ENCODE results near the gene MYL6B. TPM values are rescaled to one million over a fixed set of nuclear protein-coding genes. Genes with fewer than 3 reads are reported as not detected.

Gene MYL6B
- total and polyA plus RNA-seq, 2 of the 4 experiments (the other 2 are of a cell fraction): 78.3 to 112 TPM

GRCh38 chr12:56120158-56120846 lies 32.1 kb upstream of the MYL6B start:
- Histone ChIP-seq H2AFZ (replicated peaks; ENCODE audit: low read length, poor library complexity) (no peak overlapping the region), H3K4me1 (ENCODE audit: control insufficient read depth, insufficient read depth, low read length) (peaks cover 7% of the 10 kb centered on the region), H2BK15ac (ENCODE audit: low read depth, low read length) (no peak overlapping the region), H2AK5ac (ENCODE audit: low read depth, low read length) (0 out of 2 replicates have a peak overlapping the region, but pooled peaks have one; percentile 56), H3K27me3 (ENCODE audit: control insufficient read depth, insufficient read depth, low read length) (no peaks in the 10 kb centered on the region), H3K4ac (ENCODE audit: low read depth, low read length) (no peak overlapping the region), H4K91ac (ENCODE audit: insufficient read depth, low read depth, low read length) (no peak overlapping the region), H3K18ac (ENCODE audit: low read depth, low read length) (no peak overlapping the region), H3K9me3 (ENCODE audit: control insufficient read depth, insufficient read depth, low read length) (no peaks in the 10 kb centered on the region), H3K56ac (ENCODE audit: extremely low read depth, insufficient read depth, low read length) (no peak overlapping the region), H3K4me2 (ENCODE audit: low read depth, low read length) (no peak overlapping the region), H3K9ac (ENCODE audit: low read depth, low read length) (no peak overlapping the region; the same call in 1 of the 2 replicates), H2AK9ac (replicated peaks; ENCODE audit: low read depth, low read length, poor library complexity) (peak overlapping the region; percentile 77), H2BK120ac (ENCODE audit: low read depth, low read length) (no peak overlapping the region), H3K27ac (ENCODE audit: insufficient read depth, low read length) (no peak overlapping the region), H4K5ac (ENCODE audit: low read depth, low read length) (no peak overlapping the region), H4K8ac (ENCODE audit: low read depth in 2 of 2, low read length in 2 of 2) (peak overlapping the region in 1 of 2 experiments; percentile 36; a peak in 1 of 4 replicates), H3K9me1 (ENCODE audit: insufficient read depth, low read length) (no peaks in the 10 kb centered on the region), H3K36me3 (ENCODE audit: control insufficient read depth, insufficient read depth, low read length) (peaks cover 16% of the 10 kb centered on the region), H2BK5ac (ENCODE audit: low read depth, low read length, poor library complexity, severe bottlenecking) (no peak overlapping the region), H2BK20ac (ENCODE audit: low read depth, low read length) (no peak overlapping the region), H3K14ac (replicated peaks; ENCODE audit: low read depth, low read length) (no peak overlapping the region), H3K4me3 (ENCODE audit: insufficient read depth, low read depth, low read length) (no peak overlapping the region), H3K79me1 (ENCODE audit: low read depth in 1 of 2, low read length in 2 of 2) (peaks cover 13 to 63% of the 10 kb centered on the region in 2 experiments), H3K23ac (ENCODE audit: low read depth, low read length) (no peak overlapping the region), H4K20me1 (ENCODE audit: insufficient read depth, low read length) (peaks cover 7% of the 10 kb centered on the region)
- no peak for ATAC-seq (ENCODE audit: low read depth)
- POLR2A ChIA-PET (ENCODE audit: unreplicated experiment): interaction anchor here (0.6 to 1.1 kb wide), 3 partner anchors 8 to 69 kb away, joined by 3 to 6 read pairs (median 3); partner anchors contain the start of genes ESYT1 and SMARCC2
- TF ChIP-seq CHD1 (IDR thresholded peaks at IDR 0.05; ENCODE audit: low read depth, low read length) (no peak), CTCF (conservative IDR thresholded peaks at IDR 0.05; ENCODE audit: low read depth, low read length) (no peak), NFE2L2 (IDR thresholded peaks at IDR 0.05; ENCODE audit: low read depth, low read length) (no peak), MAZ (IDR thresholded peaks at IDR 0.05; ENCODE audit: borderline replicate concordance, low read depth, low read length) (no peak), RCOR1 (IDR thresholded peaks at IDR 0.05; ENCODE audit: insufficient replicate concordance, low read length) (no peak), MAFK (IDR thresholded peaks at IDR 0.05; ENCODE audit: low read depth, low read length) (peak; percentile 22; the same call in 1 of the 2 replicates)
- TF ChIP-seq, protein P1, sequence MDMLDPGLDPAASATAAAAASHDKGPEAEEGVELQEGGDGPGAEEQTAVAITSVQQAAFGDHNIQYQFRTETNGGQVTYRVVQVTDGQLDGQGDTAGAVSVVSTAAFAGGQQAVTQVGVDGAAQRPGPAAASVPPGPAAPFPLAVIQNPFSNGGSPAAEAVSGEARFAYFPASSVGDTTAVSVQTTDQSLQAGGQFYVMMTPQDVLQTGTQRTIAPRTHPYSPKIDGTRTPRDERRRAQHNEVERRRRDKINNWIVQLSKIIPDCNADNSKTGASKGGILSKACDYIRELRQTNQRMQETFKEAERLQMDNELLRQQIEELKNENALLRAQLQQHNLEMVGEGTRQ (IDR thresholded peaks at IDR 0.05; ENCODE audit: low read depth, low read length): no peak
- CTCF ChIA-PET: interaction anchor here (0.7 to 3.9 kb wide), 4 partner anchors 64 to 167 kb away, joined by 3 to 27 read pairs (median 3); partner anchors contain the start of genes RNF41 and SMARCC2
- in situ Hi-C loops (cut with MboI; ENCODE audit: low sequenced_read_pairs) (no loop called here), dilution Hi-C loops (cut with HindIII; ENCODE audit: low sequenced_read_pairs, unreplicated experiment) (no loop called here), intact Hi-C loops (cut with micrococcal nuclease) (no loop called here)
- DNase-seq: peak; percentile 24
- 97% methylated on average over 6 of the region's 17 CpGs; no CpG with 5 or more reads in 1 of the 2 experiments for WGBS, 2 experiments (ENCODE audit: extremely low coverage in 2 of 2, insufficient read length in 1 of 2)
- BruUV-seq (replicated peaks): no TSS peak

All from IMR-90 (cell line).